ENCODE measurements around the gene EXT2. TPM values are rescaled to one million over a fixed set of nuclear protein-coding genes. Genes with fewer than 3 reads are reported as not detected.

EXT2 gene
- total RNA-seq, 3 donors from 2014 or later (not counting 1 experiment from before 2014, with no cell fraction given) = 44.2 to 50.3 (median 45.8) TPM

- H3K36me3 Mint-ChIP-seq = no peaks in the 10 kb centered on the region
- TF ChIP-seq CTCF (IDR thresholded peaks at IDR 0.05) = no peak
- intact Hi-C loops (cut with micrococcal nuclease) = no loop called here
Measured at GRCh38 chr11:44226490-44226889, 131.0 kb downstream of the EXT2 start.

GRCh38 chr11:44226945-44227344, 131.5 kb downstream of the EXT2 start:
- intact Hi-C loops (cut with micrococcal nuclease) = no loop called here
- Histone ChIP-seq H3K9me3 (ENCODE audit: control insufficient read depth, insufficient read depth, low read length) (no peaks in the 10 kb centered on the region), H3K27ac (ENCODE audit: low read length) (no peak overlapping the region), H3K27me3 (ENCODE audit: control insufficient read depth, insufficient read depth, low read length) (no peaks in the 10 kb centered on the region), H3K4me3 (ENCODE audit: low read length) (no peak overlapping the region), H3K36me3 (ENCODE audit: control insufficient read depth, insufficient read depth, low read length) (no peaks in the 10 kb centered on the region), H3K4me1 (ENCODE audit: control insufficient read depth, insufficient read depth, low read length) (no peaks in the 10 kb centered on the region)
- no peak overlapping the region for H3K4me3 Mint-ChIP-seq
- H3K9me3 Mint-ChIP-seq = no peaks in the 10 kb centered on the region
- no peaks in the 10 kb centered on the region for H3K27me3 Mint-ChIP-seq (ENCODE audit: low read depth in 2 of 2)
- WGBS (ENCODE audit: insufficient coverage) = 33% methylated on average over 3 of the region's 4 CpGs
- no peak overlapping the region for H3K27ac Mint-ChIP-seq
- peaks cover 6 to 10% of the 10 kb centered on the region in 2 donors for H3K4me1 Mint-ChIP-seq
- DNase-seq = no peak
- TF ChIP-seq CTCF (IDR thresholded peaks at IDR 0.05) = no peak
- H3K36me3 Mint-ChIP-seq = no peaks in the 10 kb centered on the region
- no peak for ATAC-seq

More at GRCh38 chr11:44226490-44226889, 131.0 kb downstream of the EXT2 start:
- Histone ChIP-seq H3K4me1 (ENCODE audit: control insufficient read depth, insufficient read depth, low read length) (no peaks in the 10 kb centered on the region), H3K36me3 (ENCODE audit: control insufficient read depth, insufficient read depth, low read length) (no peaks in the 10 kb centered on the region), H3K9me3 (ENCODE audit: control insufficient read depth, insufficient read depth, low read length) (no peaks in the 10 kb centered on the region), H3K27ac (ENCODE audit: low read length) (no peak overlapping the region), H3K27me3 (ENCODE audit: control insufficient read depth, insufficient read depth, low read length) (no peaks in the 10 kb centered on the region), H3K4me3 (ENCODE audit: low read length) (no peak overlapping the region)
- ATAC-seq = no peak
- peaks cover 10 to 14% of the 10 kb centered on the region in 2 donors for H3K4me1 Mint-ChIP-seq
- H3K4me3 Mint-ChIP-seq = no peak overlapping the region
- WGBS (ENCODE audit: insufficient coverage) = 95% methylated on average over 2 of the region's 2 CpGs
- no peak for DNase-seq
- H3K9me3 Mint-ChIP-seq = no peaks in the 10 kb centered on the region
- no peak overlapping the region for H3K27ac Mint-ChIP-seq
- no peaks in the 10 kb centered on the region for H3K27me3 Mint-ChIP-seq (ENCODE audit: low read depth in 2 of 2)

- no peaks in the 10 kb centered on the region for H3K36me3 Mint-ChIP-seq
- ATAC-seq (no peak), DNase-seq (no peak)
- no peak overlapping the region for H3K4me3 Mint-ChIP-seq
- no peak overlapping the region for H3K27ac ChIP-seq (ENCODE audit: low read length)
- H3K27ac Mint-ChIP-seq = no peak overlapping the region
- no peaks in the 10 kb centered on the region for H3K36me3 ChIP-seq (ENCODE audit: control insufficient read depth, insufficient read depth, low read length)
- H3K27me3 ChIP-seq (ENCODE audit: control insufficient read depth, insufficient read depth, low read length) = no peaks in the 10 kb centered on the region
- peaks cover 0 to 7% of the 10 kb centered on the region in 2 donors for H3K4me1 Mint-ChIP-seq
- WGBS (ENCODE audit: insufficient coverage) = over 99% methylated on average over 6 of the region's 6 CpGs
- H3K4me3 ChIP-seq (ENCODE audit: low read length) = no peak overlapping the region
- no peaks in the 10 kb centered on the region for H3K9me3 Mint-ChIP-seq
- intact Hi-C loops (cut with micrococcal nuclease) = no loop called here
- no peaks in the 10 kb centered on the region for H3K27me3 Mint-ChIP-seq (ENCODE audit: low read depth in 2 of 2)
- no peaks in the 10 kb centered on the region for H3K9me3 ChIP-seq (ENCODE audit: control insufficient read depth, insufficient read depth, low read length)
- H3K4me1 ChIP-seq (ENCODE audit: control insufficient read depth, insufficient read depth, low read length) = no peaks in the 10 kb centered on the region
- TF ChIP-seq CTCF (IDR thresholded peaks at IDR 0.05) = no peak
Measured at GRCh38 chr11:44228379-44228778, 132.9 kb downstream of the EXT2 start.

GRCh38 chr11:44229098-44229497, 133.6 kb downstream of the EXT2 start:
- Histone ChIP-seq H3K9me3 (ENCODE audit: control insufficient read depth, insufficient read depth, low read length) (no peaks in the 10 kb centered on the region), H3K4me1 (ENCODE audit: control insufficient read depth, insufficient read depth, low read length) (no peaks in the 10 kb centered on the region), H3K36me3 (ENCODE audit: control insufficient read depth, insufficient read depth, low read length) (no peaks in the 10 kb centered on the region), H3K4me3 (ENCODE audit: low read length) (no peak overlapping the region), H3K27ac (ENCODE audit: low read length) (no peak overlapping the region), H3K27me3 (ENCODE audit: control insufficient read depth, insufficient read depth, low read length) (no peaks in the 10 kb centered on the region)
- H3K36me3 Mint-ChIP-seq = no peaks in the 10 kb centered on the region
- H3K9me3 Mint-ChIP-seq = no peaks in the 10 kb centered on the region
- no peak overlapping the region for H3K27ac Mint-ChIP-seq
- TF ChIP-seq CTCF (IDR thresholded peaks at IDR 0.05) = no peak
- no peak overlapping the region for H3K4me3 Mint-ChIP-seq
- H3K27me3 Mint-ChIP-seq (ENCODE audit: low read depth in 2 of 2) = no peaks in the 10 kb centered on the region
- H3K4me1 Mint-ChIP-seq = peaks cover 0 to 7% of the 10 kb centered on the region in 2 donors
- intact Hi-C loops (cut with micrococcal nuclease) = no loop called here
- ATAC-seq (no peak), DNase-seq (no peak)
- 99% methylated on average over 4 of the region's 4 CpGs for WGBS (ENCODE audit: insufficient coverage)

Measured in natural killer cell (primary cell).